ENCODE data around the gene SALL4.
"Not testable (repeated sequence)": the region's sequence is repeated elsewhere in the genome, so short reads cannot be mapped to it uniquely, and the experiment has no call there.

The SALL4 gene

GRCh38 chr20:51801122-51801822 lies 1.0 kb downstream of the SALL4 start:
- no peak for DNase-seq

GRCh38 chr20:51800872-51801121 lies 1.5 kb downstream of the SALL4 start:
- DNase-seq, result no peak

GRCh38 chr20:51800060-51800871 lies 2.1 kb downstream of the SALL4 start:
- peak; percentile 58 for DNase-seq

- DNase-seq, result no peak
These were observed 2.9 kb downstream of the SALL4 start for GRCh38 chr20:51799401-51799860.

- no peak for DNase-seq
These were observed 4.8 kb downstream of the SALL4 start for GRCh38 chr20:51797357-51798025.

GRCh38 chr20:51796340-51796739 lies 6.0 kb downstream of the SALL4 start:
- DNase-seq, result no peak

- no peak for DNase-seq
These were observed 9.4 kb downstream of the SALL4 start for GRCh38 chr20:51792960-51793359.

- DNase-seq, result no peak
These were observed 10.7 kb downstream of the SALL4 start for GRCh38 chr20:51791626-51792025.

- DNase-seq, result no peak
These were observed 12.1 kb downstream of the SALL4 start for GRCh38 chr20:51790256-51790655.

GRCh38 chr20:51789434-51789833 lies 12.9 kb downstream of the SALL4 start:
- DNase-seq, result no peak

GRCh38 chr20:51788822-51789221 lies 13.5 kb downstream of the SALL4 start:
- DNase-seq, result no peak

GRCh38 chr20:51784299-51784698 lies 18.0 kb downstream of the SALL4 start:
- DNase-seq, result no peak

- DNase-seq, result not testable (repeated sequence)
These were observed 24.0 kb downstream of the SALL4 start for GRCh38 chr20:51778229-51778759.

- no peak for DNase-seq
These were observed 27.1 kb downstream of the SALL4 start for GRCh38 chr20:51775241-51775640.

GRCh38 chr20:51772236-51772635 lies 30.1 kb downstream of the SALL4 start:
- DNase-seq, result no peak

- DNase-seq, result no peak
These were observed 32.2 kb downstream of the SALL4 start for GRCh38 chr20:51769976-51770615.

- DNase-seq, result no peak
These were observed 33.4 kb downstream of the SALL4 start for GRCh38 chr20:51768759-51769517.

- DNase-seq, result no peak
These were observed 34.2 kb downstream of the SALL4 start, which contains the start of gene ATP9A for GRCh38 chr20:51767867-51768758. TSS of gene ATP9A (minus strand) at chr20:51768390. CDS start at chr20:51768369, 21 bp downstream.

GRCh38 chr20:51766994-51767866 lies 35.1 kb downstream of the SALL4 start:
- peak; percentile 31 for DNase-seq

- not testable (repeated sequence) for DNase-seq
These were observed 36.9 kb downstream of the SALL4 start for GRCh38 chr20:51765381-51765780.
